HG03442 (cell line): Measurements from ENCODE around the gene NSUN4.
"Not testable (repeated sequence)": the region's sequence is repeated elsewhere in the genome, so short reads cannot be mapped to it uniquely, and the experiment has no call there.

Source experiments
- ATAC-seq: cut with Tn5 transposase; IDR thresholded peaks from one replicate; pipeline ENCODE4 v1.9.1; 2021; ENCODE audit warnings: mild to moderate bottlenecking, moderate library complexity; ENCODE audit not compliant: unreplicated experiment

NSUN4 gene

DNA sequence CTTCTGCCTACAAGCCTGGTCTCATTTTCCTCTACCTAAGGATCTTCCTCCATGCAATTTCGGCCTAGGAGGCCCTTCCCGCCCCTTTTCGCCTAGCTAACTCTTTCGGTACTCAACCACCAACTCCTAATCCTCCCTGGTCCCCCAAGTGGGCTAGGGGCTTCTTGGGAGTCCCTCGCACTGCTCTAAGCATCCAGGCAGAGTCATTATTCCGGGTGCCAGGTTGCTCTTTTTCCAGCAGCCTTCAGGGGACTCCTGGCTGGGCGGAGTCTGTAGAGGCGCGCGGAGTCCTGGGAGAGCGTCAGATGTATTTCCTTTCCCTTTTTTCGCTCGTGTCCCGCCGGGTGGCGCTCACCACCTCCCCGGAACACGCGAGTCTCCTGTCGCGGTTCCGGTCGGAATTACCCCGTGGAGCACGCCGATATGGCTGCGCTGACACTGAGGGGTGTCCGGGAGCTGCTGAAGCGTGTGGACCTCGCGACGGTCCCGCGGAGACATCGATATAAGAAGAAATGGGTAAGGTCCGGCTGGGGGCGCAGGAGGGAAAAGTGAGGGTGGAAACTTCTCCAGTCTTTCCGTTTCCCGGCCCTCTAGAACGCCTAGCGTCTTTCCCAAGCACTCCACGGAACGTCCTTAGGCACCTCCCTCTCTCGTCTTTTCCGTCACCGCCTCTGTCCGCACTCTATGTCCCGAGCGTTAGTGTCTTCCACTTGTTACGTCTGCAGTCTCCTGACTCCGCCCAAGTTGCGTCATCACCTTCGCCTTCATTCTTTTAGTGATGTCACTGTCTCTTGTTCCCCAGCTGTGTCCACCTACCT, at the start of gene NSUN4:
Gene NSUN4 (plus strand): TSS at position 404 of the 818 bp plus-strand sequence. CDS start 20 bp downstream, at position 424.
- peak; percentile 74 for ATAC-seq

GRCh38 chr1:46295306-46295705, 45.3 kb upstream of the NSUN4 start:
- ATAC-seq = no peak

DNA sequence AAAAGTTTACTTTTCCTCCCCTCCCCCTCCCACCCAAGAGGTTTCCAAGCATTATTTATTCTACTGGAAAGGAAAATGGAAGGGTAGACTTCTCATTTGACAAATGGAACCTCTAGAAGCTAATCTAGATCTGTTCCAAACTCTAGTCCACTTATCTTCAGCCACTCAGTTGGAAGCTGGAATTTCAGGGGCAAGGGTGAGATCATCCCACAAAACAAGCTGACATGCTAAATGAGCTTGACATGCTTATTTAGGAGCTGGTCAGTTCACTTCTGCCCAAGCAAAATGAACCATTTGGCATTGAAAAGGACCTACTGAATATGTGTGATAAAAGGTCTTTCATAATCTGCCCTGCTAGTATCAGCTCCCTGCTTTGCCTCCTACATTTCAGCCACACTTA, 42.2 kb upstream of the NSUN4 start:
- no peak for ATAC-seq

DNA sequence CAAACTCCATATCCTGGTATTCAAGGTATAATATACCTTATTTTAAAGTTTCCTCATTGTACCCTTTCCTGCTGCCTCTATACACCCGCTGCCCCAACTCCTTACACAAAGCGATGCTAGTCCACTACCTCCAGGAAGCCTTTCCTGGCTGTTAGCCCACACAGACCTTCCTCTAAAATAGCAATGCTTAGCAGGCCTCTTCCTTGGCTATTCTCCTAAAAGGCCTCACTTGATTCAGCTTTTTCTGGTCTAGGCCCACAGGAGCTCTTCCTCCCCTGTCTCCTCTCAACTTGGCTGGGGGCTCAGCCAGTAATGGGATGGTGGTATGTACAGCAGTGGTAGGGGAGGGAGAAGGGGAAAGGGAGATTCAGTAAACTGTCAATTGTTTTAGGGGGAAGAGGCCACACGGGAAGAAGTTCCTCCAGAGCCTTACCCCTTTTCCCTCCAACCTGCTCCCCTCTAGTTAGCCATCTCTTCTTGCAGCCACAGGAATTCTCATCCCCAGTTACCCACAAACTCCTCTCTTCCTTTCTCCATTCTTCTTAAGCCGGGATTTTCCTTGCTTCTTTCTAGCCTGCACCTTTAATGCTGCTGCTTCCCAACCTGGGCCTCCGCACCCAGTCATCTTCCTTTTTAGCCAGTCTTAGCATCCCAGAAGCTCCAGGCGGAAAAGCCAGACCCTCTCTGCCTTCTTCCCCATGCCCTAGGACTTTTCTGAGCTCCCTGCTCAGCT, 39.8 kb upstream of the NSUN4 start:
- ATAC-seq = no peak

DNA sequence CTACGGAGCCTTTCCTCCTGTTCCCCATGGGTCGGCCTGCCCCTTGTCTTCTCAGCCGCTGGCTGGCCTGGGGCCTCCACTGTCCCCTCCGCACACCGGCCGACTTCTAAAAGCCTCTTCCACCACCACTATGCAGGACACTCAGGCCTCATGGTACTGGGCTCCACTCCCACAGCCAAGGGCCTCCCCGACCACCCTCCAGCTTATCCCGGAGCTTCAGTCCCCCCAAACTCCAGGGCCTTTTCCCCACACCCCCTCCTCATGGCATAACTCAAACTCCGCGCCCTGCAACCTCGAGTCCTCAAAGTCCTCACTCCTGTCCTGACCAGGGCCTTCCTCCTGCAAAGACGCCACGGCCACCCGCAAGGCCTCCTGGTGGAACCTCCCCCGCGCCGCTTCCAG, 39.2 kb upstream of the NSUN4 start:
- no peak for ATAC-seq

- ATAC-seq = no peak
These were observed 38.6 kb upstream of the NSUN4 start for GRCh38 chr1:46301808-46302640.

DNA sequence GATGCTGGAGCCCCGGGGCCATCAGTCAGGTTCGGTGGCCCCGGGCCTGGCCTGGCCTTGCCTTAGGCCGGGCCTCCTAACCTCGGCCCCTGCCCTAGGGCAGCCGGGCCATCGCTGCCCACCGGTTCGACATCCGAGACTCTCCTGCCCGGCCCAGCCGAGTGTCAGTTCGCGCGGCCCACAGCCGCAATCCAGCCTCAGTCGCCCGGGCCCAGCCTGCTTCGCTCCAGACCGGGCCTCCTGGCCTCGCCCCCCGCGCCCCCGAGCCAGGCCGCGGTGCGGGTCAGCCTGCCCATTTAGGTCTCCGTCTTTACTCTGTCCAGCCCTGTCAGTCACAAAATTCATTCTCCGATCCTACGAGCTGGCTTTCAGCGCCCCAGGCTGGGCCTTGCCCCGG, 38.0 kb upstream of the NSUN4 start:
- peak; percentile 3 for ATAC-seq

DNA sequence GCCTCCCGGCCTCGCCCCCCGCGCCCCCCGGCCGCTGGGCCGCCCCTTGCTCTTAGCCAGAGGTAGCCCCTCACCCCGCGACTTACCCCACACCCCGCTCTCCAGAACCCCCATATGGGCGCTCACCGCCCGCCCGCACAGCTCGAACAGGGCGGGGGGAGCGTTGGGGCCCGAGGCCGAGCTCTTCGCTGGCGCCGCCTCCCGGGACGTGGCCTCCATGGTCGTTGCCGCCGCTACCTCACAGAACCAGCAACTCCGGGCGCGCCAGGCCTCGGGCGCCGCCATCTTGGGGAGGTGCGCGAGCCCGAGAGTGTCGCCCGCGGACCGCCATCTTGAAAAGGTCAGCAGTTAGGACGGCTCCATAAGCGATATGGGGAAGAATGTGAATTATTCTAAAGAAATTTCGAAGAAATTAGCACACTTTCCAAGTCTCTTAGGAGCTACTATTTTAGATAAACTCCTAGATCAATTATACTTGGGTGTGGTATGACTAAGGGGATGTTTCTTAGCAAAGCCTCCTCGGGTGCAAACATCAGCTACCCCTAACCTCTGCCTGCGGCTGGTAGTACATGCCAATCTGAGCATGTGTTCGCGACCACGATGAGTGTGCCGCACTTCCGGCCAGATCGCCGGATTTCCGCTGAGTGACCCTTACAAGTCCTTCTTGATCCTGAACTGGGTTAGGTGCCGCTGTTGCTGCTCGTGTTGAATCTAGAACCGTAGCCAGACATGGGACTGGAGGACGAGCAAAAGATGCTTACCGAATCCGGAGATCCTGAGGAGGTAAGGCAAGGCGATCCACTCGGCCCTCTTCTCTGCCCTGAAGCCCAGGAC, 37.4 kb upstream of the NSUN4 start, which contains the start of the genes LRRC41 and UQCRH:
Gene LRRC41 (minus strand): TSS at position 579 of the 834 bp plus-strand sequence. CDS start 294 bp downstream, at position 285.
Gene UQCRH (plus strand): TSS at position 661 of the 834 bp plus-strand sequence. CDS start 69 bp downstream, at position 730.
- ATAC-seq = peak; percentile 76

GRCh38 chr1:46303872-46304326, 36.7 kb upstream of the NSUN4 start:
- no peak for ATAC-seq

DNA sequence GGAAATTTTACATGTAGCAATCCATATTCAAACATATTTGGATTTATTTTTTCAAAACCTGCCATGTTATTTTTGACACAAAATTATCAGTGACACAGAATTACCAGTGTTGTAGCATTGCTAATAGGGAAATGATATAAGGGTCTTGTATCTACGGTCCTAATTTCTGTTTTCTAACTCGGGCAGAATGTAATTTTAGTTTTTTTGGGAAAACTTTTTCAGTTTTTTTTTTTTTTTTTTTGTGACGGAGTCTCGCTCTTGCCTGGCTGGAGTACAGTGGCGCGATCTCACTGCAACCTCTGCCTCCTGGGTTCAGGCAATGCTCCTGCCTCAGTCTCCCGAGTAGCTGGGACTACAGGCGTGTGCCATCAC, 34.5 kb upstream of the NSUN4 start:
- ATAC-seq = no peak

DNA sequence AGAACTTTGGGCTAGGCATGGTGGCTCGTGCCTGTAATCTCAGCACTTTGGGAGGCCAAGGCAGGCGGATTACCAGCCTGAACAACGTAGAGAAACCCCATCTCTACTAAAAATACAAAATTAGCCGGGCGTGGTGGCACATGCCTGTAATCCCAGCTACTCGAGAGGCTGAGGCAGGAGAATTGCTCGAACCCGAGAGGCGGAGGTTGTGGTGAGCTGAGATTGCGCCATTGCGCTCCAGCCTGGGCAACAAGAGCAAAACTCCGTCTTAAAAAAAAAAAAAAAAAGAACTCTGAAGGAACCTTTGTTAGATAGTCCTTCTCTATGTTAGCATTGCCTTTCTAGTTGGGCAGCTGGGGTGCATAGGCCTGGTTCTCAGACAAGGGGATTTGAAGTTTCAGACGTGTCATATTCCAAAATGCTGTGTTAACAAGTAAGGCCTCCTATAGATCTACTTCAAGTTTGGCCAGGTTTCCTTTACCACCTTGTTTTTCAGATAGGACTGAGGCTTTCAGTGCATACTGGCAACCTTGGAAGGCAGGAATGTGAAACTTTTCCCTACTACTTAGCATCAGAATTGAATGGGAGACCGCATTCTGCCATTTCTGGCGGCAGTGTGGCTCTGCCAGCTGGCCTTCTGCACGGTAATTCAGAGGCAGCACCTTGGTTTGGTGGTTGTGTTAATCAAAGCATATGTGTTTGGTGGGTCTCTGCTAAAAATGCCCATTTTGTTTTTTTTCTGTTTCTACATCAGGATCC, 31.0 kb upstream of the NSUN4 start:
- ATAC-seq = no peak

DNA sequence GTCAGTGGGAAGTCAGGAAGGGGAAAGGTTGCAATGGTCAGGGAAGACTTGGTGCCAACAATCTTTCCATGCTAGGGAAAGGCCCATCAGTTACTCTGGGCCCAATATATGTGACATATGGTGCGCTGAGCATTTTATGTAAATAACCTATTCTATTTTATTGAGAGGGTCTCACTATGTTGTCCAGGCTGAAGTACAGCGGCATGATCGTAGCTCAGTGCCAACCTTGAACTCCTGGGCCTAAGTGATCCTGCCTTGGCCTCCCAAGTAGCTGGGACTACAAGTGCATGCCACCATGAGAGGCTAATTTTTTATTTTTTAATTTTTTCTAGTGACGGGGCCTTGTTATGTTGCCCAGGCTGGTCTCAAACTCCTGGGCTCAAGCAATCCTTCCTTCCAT, 30.3 kb upstream of the NSUN4 start:
- no peak for ATAC-seq

- ATAC-seq = no peak
These were observed 24.8 kb upstream of the NSUN4 start for GRCh38 chr1:46315669-46316403.

DNA sequence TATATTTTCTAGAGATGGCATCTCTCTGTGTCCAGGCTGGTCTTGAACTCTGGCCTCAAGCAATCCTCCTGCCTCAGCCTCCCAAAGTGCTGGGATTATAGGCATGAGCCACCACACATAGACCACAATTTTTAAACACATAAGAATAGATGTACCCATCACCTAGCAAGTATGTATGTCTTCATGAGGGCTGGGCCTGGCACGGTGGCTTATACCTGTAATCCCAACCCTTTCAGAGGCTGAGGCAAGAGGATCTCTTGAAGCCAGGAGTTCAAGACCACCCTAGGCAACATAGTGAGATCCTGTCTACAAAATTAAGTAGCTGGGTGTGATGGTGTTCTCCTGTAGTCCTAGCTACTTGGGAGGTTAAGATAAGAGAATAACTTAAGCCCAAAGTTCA, 23.3 kb upstream of the NSUN4 start:
- ATAC-seq = no peak

DNA sequence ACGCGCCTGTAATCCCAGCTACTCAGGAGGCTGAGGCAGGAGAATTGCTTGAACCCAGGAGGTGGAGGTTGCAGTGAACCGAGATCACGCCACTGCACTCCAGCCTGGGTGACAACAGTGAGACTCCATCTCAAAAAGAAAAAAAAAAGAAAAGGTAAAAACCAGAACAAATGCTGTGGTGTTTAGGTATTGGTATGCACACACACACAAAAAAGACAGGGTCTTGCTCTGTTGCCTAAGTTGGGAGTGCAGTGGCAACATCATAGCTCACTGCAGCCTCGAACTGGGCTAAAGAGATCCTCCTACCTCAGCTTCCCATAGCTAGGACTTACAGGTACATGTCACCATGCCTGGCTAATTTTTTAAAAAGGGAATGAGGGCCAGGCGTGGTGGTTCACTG, 21.3 kb upstream of the NSUN4 start:
- ATAC-seq = not testable (repeated sequence)

DNA sequence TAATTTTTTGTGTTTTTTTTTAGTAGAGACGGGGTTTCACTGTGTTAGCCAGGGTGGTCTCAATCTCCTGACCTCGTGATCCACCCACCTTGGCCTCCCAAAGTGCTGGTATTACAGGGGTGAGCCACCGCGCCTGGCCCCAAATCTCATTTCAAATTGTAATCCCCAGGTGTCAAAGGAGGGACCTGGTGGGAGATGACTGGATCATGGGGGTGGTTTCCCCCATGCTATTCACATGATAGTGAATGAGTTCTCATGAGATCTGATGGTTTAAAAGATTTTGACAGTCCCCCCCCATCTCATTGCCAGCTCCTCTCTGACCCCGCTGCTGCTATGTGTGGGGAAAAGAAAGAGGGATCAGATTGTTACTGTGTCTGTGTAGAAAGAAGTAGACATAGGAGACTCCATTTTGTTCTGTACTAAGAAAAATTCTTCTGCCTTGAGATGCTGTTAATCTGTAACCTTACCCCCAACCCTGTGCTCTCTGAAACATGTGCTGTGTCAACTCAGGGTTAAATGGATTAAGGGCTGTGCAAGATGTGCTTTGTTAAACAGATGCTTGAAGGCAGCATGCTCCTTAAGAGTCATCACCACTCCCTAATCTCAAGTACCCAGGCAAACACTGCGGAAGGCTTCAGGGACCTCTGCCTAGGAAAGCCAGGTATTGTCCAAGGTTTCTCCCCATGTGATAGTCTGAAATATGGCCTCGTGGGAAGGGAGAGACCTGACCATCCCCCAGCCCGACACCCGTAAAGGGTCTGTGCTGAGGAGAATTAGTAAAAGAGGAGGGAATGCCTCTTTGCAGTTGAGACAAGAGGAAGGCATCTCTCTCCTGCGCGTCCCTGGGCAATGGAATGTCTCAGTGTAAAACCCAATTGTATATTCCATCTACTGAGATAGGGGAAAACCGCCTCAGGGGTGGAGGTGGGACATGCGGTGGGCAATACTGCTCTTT, 20.4 kb upstream of the NSUN4 start:
- not testable (repeated sequence) for ATAC-seq

GRCh38 chr1:46322191-46322590, 18.4 kb upstream of the NSUN4 start:
- not testable (repeated sequence) for ATAC-seq
